GM18511 (cell line): ENCODE measurements around the gene CNTNAP2.

Experiments used
- ATAC-seq: cut with Tn5 transposase; IDR thresholded peaks from one replicate; pipeline ENCODE4 v1.9.1; 2021; ENCODE audit warnings: mild to moderate bottlenecking, moderate library complexity; ENCODE audit not compliant: unreplicated experiment

CNTNAP2 gene

DNA sequence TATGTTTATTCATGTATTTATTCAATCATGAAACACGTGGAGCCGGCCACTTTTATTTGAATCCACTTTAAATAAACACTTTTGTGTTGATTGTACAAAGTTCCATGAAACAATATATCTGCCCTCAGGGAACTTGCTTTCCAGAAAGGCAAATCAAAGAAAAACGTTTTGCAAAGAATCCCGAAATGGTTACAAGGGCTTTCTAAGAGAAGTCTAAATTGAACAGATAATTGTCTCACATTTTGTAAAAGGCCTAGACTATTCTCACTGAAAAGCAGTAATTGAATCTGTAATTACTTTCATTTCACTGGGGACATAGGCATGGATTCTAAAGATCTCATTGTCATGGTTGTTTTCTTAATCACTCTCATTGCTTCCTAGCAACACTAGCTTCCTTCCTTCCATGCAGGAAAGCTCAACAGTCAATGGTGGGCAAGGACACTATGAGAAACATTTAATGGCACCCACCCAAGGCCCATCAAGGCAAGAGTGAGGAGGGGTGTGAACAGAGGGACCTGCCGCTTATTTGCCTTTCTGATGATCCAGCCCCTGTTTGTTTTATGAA is 1851.5 kb downstream of the CNTNAP2 start:
- no peak for ATAC-seq

DNA sequence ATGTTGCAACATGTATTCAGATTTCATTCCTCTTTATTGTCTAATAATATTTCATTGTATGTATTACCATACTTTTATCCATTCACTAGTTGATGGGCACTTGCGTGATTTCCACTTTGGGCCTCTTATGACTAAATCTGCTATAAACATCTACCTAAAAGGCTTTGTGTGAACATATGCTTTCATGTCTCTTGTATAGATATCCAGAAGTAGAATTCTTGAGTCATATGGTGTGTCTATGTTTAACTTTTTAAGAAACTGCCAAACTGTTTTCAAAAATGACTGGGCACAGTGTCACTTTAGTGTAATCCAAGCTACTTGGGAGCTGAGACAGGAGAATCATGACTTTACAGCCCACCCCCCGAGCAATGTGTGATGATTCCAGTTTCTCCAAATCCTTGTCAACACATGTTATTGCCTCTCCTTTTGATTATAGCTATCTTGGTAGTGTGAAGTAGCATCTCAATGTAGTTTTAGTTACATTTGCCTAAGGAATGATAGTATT is 1855.1 kb downstream of the CNTNAP2 start:
- ATAC-seq: no peak

DNA sequence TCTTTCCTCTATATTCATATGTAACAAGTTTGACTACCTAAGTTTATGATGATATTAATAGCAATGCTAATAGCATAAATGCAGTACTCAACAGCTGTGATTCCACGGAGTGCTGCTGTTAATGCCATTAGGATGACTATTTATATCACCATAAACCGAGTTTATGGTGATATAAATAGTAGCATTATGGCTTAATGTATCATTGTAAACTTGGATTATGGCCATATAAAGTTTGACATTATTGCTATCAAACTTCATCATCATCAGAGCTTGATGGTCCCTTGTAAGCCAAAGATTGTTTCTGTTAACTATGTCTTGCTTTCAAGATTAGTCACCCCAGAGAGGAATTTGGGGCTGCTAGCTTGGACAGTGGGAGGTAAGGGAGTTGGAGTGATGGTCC is 1861.6 kb downstream of the CNTNAP2 start:
- ATAC-seq: no peak

DNA sequence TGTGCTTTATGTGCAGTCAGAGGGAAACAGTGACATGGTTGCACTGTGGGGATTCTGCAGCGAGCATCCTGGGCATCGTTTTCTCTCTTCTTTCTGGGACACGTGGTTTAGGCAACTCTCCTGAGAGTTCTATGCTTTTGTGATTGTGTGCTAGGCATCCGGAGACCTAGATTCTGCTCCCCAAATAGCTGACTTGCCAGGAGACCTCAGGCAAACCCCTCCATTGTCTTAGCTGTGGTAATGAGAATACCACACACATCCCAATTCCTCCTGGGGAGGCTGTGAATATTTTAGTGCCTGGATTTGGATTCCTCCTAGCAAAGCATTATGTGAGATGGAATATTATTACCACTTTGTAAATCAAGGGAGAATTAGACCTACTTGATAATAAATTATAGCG is 1862.0 kb downstream of the CNTNAP2 start:
- ATAC-seq: no peak

DNA sequence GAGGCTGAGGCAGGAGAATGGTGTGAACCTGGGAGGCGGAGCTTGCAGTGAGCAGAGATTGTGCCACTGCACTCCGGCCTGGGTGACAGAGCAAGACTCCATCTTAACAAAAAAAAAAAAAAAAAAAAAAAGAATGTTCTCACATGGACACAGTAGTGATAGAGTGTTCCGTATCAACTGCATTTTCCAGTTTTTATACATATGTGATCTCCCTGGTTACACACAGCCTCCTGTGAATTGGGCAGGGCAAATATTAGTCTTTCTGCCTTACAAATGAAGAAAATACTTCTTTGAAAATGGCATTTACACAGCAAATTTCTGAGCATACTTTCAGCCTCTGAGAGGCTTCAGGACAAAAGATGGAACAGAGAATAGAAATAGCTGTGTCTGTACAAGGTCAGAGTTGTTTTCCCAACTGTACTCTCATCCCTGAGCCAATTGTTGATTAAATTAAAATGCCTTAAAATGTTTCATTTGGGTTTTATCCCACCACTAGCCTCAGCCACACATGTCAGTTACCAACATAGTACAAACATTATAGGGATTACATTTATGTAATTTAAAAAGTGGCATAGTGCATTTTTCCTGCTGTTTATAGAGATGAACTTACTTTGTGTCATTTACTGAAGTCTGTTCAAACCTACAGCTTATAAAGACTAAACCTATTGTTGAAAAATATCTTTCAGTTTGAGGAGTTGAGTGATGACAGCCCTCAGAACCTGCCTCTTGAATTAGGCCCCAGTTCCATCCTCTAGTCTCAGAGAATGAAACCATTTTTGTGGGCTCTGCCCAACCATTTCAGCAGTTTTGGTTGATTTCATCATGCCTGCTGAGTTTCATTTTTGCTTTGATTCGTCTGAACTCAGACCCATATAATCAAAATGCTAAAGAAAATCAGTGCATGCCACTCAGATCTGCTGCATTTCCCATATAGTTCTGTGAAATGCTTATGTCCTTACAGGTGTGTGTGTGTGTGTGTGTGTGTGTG is 1864.5 kb downstream of the CNTNAP2 start:
- peak; percentile 86 for ATAC-seq

DNA sequence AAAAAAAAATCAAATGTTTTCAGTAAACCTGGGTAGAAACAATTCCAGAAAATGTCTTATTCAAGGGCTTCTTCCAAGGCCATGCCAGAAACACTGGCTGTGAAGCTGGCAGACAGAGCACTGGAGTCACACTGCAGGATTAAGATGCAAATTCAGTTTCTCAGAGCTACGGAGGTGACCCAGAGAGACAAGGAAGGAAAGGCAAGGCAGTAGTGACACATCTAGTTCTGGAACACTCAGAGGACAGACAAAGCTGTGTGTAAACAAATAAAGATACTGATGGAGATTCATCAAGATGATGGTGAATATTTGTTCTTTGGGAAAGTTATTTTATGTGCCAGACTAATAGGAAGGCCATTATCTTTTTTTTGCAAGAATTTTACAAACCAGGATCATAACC is 1865.7 kb downstream of the CNTNAP2 start:
- no peak for ATAC-seq

DNA sequence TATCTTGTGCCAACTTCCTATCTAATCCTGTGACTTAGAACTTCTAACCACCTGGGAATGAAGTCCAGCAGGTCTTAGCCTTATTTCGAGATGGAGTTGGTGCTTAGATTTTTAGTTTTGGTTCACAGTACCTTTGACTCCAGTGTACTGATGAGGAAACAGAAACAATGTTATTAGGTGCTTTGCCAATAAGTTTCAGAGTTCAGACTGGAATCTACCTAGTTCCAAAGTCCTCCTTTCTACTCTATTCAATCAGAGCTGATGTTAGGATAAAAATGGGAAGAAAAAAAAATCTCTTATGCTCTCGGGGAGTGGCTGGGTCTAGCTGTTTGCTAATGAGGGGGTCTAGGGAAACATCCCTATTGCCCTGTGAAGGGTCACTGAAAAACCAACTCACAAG is 1867.7 kb downstream of the CNTNAP2 start:
- no peak for ATAC-seq

DNA sequence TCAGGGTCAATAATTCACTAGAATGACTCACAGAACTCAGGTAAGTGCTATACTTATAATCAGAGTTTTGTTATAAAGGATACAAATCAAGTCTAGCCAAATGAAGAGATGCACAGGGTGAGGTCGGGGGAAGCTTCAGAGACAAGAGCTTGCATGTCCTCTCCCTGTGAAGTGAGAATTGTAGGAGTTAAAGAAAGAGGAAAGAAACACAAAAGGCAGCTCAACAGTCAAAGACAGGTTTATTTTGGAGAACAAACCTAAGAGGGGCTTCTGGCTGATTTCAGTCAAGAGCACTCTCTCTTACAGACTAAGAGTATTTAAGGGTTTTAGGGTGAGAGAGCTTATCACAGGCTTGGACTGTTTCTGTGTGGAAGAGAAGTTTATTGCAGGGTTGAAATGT is 1873.5 kb downstream of the CNTNAP2 start:
- no peak for ATAC-seq

DNA sequence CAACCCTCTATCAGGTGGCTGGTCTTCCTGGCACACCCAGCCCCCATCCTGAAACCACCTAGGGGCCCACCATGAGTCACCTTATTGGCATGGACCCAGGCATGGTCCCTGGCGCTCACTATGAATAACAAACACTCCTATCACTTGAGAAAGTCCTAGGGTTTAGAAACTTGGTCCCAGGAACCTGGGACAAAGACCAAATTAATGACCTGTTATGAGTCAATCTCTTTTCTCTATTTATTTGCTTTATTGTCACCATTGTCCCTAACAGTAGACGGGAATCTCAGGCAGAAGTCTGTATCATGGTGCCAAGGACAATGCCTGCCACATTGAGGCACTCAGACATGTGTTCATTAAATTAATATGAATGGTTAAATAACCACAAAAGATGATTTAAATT is 1874.3 kb downstream of the CNTNAP2 start:
- ATAC-seq: no peak

DNA sequence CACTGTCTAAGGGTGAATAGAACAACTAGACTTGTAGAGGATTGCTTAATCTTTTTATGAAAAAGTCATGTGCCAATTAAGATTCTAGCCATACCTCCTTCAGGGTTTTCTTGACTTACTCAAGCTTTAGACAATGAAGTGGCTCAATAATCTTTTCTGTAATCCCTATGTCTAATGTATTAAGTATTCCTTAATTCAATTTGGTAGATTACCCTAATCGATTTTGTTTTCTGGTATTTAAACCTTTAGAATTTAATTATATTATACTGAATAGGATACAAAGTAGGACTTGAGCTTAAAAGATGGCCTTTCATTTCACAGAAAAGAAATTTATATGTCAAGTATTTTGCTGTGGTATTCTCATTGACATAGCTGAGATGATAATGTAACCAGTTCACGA is 1876.1 kb downstream of the CNTNAP2 start:
- ATAC-seq: no peak

DNA sequence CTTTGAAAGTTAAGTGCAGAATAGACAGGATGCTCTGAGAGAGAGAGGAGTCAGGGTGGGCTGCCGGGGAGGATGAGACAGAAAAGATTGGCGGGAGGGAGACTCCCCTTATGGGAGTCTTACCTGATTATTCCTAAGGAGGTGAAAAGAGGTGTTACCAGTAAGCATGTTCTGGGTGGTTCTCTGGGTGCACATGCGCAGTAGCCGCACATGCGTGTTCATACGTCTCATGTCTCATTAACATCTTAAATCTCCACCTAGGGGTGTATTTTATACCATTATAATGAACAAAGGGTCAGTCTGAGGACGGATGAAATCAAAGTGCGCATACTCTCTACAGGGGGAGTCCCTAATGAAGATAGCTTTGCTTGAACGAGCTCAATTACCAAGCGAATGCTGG is 1881.0 kb downstream of the CNTNAP2 start:
- no peak for ATAC-seq

DNA sequence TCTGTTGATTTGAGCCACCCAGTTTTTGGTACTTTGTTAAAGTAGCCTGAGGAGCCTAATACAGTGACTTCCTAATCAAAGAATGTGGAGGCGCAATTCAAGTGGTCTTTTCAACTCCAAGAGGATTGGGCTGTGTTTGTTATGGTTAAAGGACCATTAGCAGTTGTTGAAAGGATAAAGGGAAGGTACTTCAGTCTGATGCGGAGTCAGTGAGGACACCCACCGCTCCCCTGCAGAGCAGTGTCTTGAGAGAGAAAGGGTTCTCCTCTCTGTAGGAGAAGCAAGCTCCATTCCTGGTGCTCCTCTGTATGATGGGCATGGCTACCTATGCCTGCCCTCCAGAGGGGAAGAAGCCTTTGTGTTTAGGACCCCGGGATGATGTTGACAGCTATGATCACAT is 1883.4 kb downstream of the CNTNAP2 start:
- no peak for ATAC-seq

DNA sequence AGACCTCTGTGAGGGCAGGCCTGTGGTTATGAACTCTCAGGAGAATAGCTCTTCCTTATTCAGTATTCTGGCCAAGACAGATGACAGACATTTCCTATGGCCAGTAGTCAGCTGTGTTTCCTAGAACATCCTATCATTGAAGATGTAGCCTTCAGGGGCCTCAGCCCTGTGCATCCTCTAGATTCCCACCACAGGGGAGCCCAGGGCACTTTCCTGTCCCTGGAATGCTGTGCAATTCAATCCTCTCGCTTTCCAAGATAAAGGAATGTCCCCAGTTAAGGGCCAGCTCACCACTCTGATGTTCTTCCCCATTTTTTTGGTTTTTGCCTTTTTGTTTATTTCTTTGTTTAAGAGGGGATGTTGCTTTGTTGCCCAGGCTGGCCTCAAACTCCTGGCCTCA is 1895.2 kb downstream of the CNTNAP2 start:
- no peak for ATAC-seq

DNA sequence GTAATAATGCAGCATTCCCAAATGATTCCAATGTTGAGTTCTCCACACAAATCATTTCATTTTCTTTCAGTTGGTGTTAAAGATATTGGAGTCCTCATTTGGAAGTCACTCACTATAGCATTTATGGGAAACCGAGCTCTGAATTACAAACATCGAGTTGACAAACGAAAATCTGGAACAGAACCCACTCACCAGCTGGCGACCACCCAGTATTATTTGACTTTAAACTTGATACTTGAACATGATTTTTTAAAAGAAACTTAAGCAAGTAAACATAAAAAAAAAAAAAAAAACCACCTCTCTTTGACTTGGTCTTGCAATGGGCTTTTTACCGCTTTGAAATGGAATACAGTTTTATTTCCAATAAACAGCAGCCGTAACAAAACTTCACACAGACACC is 1897.4 kb downstream of the CNTNAP2 start:
- ATAC-seq: no peak

DNA sequence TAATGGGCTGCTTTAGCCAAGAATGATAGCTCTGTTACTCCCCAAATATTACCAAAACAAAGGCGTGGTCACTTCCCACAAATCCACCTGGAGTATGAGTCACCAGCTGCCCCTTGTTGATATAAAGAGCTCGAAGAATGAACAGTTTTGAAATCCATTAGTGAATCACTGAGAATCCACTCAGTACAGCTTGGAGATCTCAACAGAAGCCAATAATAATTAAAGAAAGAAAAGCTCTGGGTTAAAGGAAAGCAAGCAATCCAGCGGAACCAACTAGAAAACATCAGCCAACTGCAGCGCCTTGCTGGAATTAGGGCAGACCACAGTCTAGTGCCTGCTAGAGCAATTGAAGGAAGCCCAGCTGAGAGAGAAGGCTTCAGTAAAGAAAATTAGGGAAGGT is 1897.9 kb downstream of the CNTNAP2 start:
- ATAC-seq: no peak

DNA sequence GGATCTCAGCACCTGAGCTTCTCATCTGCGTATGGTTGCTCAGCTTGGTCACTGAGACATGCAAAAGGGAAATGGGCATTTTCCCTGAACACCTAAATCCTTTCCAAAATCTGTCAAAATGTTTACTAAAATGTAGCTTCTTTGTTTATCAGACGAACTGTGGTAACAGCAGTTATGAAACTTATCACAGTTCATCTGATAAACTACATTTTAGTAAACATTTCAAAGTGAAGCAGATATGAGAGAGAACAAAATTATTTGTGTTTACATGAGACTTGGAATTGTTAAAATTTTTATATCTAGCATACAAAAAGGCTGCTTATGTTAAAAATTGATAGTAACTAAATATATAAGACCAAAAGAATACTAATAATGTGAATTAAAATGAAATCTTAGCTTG is 1900.5 kb downstream of the CNTNAP2 start:
- ATAC-seq: no peak

DNA sequence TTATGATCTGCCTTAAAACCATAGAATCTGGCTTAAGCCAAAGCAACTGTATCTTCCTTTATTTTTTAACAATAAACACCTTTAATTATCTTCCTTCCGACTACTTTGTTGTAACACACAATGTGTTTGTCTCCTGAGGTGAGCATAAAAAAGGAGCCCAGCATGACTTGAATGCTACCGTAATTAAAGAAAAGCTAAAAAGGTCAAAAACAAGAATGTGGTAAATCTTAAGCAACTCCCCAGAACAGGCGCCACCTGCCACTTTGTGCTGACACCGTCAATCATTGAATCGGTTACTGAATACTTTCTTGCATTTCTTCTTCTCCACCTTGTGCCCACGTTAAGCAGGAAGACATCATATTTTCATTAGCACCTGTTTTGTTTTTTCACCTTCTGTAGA is 1904.1 kb downstream of the CNTNAP2 start:
- ATAC-seq: no peak

DNA sequence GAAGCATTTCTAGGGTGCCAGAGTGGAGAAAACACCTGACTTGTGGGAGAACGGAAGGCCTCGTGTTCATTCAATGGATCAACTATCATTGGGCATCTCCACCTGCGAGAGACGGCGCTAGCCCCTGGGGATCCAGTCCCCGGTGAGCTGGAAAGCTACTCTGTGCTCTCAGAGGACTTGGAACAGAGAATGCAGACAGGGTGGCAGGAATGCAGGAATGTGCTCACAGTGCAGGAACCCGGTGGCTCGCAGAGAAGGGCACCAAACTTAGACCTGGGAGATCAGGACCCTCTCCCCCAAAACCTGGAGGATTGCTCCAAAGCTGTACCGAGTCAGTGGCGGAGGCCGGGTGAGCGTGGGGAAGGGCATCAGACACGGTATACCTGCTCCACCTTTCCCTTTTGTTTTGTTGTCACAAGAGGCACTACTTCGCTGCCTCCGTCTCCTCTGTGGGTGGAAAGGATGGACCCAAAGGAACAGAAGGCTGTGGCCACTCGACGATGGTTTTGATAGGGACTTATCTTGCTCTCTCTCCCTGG is 1905.0 kb downstream of the CNTNAP2 start:
- no peak for ATAC-seq

DNA sequence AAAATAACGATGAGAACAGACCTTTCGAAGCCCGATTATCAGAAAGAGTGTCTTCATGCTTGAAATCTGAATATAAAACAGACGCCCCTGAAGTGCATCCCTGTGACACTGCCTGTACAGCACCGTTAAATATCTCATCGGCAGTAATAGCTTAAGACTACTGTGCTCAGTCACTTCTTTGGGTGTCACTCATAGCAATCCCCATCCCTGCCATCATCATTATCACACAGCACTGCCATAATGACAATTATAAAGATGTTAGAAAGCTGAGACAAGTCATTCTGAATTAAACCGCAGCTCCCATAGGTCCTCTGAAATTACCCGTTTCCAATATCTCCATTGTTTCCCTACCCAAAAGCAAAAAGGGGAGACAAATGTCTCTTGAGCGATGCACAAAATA is 1906.2 kb downstream of the CNTNAP2 start:
- ATAC-seq: no peak

DNA sequence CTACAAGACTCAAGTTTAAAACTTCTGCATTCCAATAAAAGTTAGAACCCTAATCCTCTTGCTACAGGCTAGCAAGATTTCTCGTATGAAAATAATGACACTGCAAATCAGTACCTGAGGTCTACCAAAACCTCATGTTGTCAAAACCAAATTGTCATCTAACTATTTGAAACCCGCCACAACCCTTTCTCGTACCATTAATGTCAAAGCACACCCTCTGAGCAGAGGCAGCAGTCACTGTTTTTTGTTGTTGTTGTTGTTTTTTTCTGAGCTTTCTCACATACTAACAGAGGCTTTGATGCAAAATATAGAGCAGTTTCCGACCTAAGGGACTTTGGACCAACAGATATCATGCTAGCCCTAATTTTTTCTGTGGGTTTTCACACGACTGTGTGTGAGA is 1910.1 kb downstream of the CNTNAP2 start:
- no peak for ATAC-seq

DNA sequence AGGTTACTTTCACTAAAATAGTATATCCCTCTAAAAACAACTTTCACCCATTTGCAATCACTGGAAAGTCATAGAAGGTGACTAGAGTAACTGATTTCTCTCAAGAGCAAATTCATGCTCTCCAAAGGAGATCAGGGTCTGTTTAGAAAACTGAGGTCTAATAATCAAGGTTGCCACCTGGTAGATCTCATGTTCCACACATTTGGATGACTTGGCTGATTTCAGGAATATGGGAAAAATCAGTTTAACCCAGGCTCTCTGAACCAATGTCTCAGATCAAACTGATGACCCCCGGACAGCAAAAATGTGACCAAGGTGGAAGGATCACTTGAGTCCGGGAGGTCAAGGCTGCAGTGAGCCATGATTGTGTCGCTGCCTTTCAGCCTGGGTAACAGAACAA is 1911.6 kb downstream of the CNTNAP2 start:
- ATAC-seq: no peak

DNA sequence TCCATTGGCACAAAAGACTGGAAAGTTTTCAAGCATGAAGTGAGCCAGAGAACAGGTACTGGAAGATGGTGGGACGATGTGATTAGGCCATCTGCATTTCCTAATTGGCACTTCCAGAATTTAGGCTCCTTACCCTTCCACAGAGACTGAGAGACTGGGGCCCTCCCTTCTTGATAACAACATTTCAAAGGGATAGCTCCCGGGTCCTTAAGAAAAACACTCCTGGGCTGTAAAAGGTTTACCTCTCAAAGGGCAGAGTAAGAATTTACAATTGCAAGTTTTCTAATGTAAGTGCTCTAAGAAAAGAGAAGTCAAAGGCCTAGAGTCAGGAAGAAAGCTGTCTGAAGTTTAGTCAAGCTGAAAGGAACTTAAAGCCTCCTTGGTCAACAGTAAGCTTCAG is 1914.4 kb downstream of the CNTNAP2 start:
- no peak for ATAC-seq
